Measurements from ENCODE around the gene GNB3. TPM values are rescaled to one million over a fixed set of nuclear protein-coding genes. Genes with fewer than 3 reads are reported as not detected.
A peak's percentile ranks its signal among the peaks of the same experiment; 100 is the strongest.

The GNB3 gene
- total RNA-seq, 1 donor from 2014 or later: 22.2 TPM

- Mint-ChIP-seq H3K27me3 (ENCODE audit: low read depth) (peaks cover 2% of the 10 kb centered on the region), H3K36me3 (ENCODE audit: low read depth) (peaks cover 19% of the 10 kb centered on the region), H3K4me3 (peak overlapping the region; percentile 52), H3K4me1 (peaks cover 26% of the 10 kb centered on the region), H3K9me3 (no peaks in the 10 kb centered on the region), H3K27ac (ENCODE audit: unreplicated experiment) (no peak overlapping the region)
- no peak for DNase-seq (ENCODE audit: low read depth, low spot score)
- no peak for TF ChIP-seq CTCF (conservative IDR thresholded peaks at IDR 0.05)
Observed at GRCh38 chr12:6847676-6848075, 7.0 kb downstream of the GNB3 start.

- TF ChIP-seq CTCF (conservative IDR thresholded peaks at IDR 0.05): no peak
- no peak for DNase-seq (ENCODE audit: low read depth, low spot score)
- Mint-ChIP-seq H3K4me1 (peaks cover 40% of the 10 kb centered on the region), H3K36me3 (ENCODE audit: low read depth) (peaks cover 15% of the 10 kb centered on the region), H3K27me3 (ENCODE audit: low read depth) (peaks cover 2% of the 10 kb centered on the region), H3K4me3 (peak overlapping the region; percentile 98), H3K27ac (ENCODE audit: unreplicated experiment) (no peak overlapping the region), H3K9me3 (no peaks in the 10 kb centered on the region)
Observed at GRCh38 chr12:6849427-6849826, 8.7 kb downstream of the GNB3 start.

- peak overlapping the region; percentile 84 for H3K27ac Mint-ChIP-seq (ENCODE audit: unreplicated experiment)
- peaks cover 2% of the 10 kb centered on the region for H3K27me3 Mint-ChIP-seq (ENCODE audit: low read depth)
- H3K36me3 Mint-ChIP-seq (ENCODE audit: low read depth): peaks cover 13% of the 10 kb centered on the region
- H3K4me1 Mint-ChIP-seq: peaks cover 40% of the 10 kb centered on the region
- TF ChIP-seq CTCF (conservative IDR thresholded peaks at IDR 0.05): no peak
- H3K4me3 Mint-ChIP-seq: peak overlapping the region; percentile 98
- no peaks in the 10 kb centered on the region for H3K9me3 Mint-ChIP-seq
- DNase-seq (ENCODE audit: low read depth, low spot score): no peak
Observed at GRCh38 chr12:6849976-6850560, 9.3 kb downstream of the GNB3 start.

- Mint-ChIP-seq H3K27me3 (ENCODE audit: low read depth) (peaks cover 2% of the 10 kb centered on the region), H3K4me3 (peak overlapping the region; percentile 98), H3K27ac (ENCODE audit: unreplicated experiment) (no peak overlapping the region), H3K4me1 (peaks cover 40% of the 10 kb centered on the region), H3K36me3 (ENCODE audit: low read depth) (peaks cover 12% of the 10 kb centered on the region), H3K9me3 (no peaks in the 10 kb centered on the region)
- TF ChIP-seq CTCF (conservative IDR thresholded peaks at IDR 0.05): no peak
- DNase-seq (ENCODE audit: low read depth, low spot score): no peak
Observed at GRCh38 chr12:6850796-6851152, 10.0 kb downstream of the GNB3 start.

- Mint-ChIP-seq H3K36me3 (ENCODE audit: low read depth) (peaks cover 10% of the 10 kb centered on the region), H3K27me3 (ENCODE audit: low read depth) (peaks cover 2% of the 10 kb centered on the region), H3K27ac (ENCODE audit: unreplicated experiment) (peak within 1 kb of the TSS; percentile 98), H3K4me3 (peak within 1 kb of the TSS; percentile 98), H3K9me3 (no peaks in the 10 kb centered on the region), H3K4me1 (peaks cover 40% of the 10 kb centered on the region)
- DNase-seq (ENCODE audit: low read depth, low spot score): peak; percentile 93
- no peak for TF ChIP-seq CTCF (conservative IDR thresholded peaks at IDR 0.05)
Observed at GRCh38 chr12:6851153-6851920, 10.6 kb downstream of the GNB3 start, which contains the start of gene CDCA3. TSS of gene CDCA3 (minus strand) at chr12:6851286. CDS start at chr12:6850952, 334 bp downstream.
